Cardiac atrium fibroblast (primary cell): ENCODE measurements around the gene EXOC2. TPM values are rescaled to one million over a fixed set of nuclear protein-coding genes. Genes with fewer than 3 reads are reported as not detected.

Experiments used
- total RNA-seq: library from RNA; depleted of rRNA; stranded (reverse); fragments of >200 nt; gene quantifications from 2 replicates; pipeline ENCODE4 v1.2.3, GENCODE V29; 2015

EXOC2 gene, protein sequence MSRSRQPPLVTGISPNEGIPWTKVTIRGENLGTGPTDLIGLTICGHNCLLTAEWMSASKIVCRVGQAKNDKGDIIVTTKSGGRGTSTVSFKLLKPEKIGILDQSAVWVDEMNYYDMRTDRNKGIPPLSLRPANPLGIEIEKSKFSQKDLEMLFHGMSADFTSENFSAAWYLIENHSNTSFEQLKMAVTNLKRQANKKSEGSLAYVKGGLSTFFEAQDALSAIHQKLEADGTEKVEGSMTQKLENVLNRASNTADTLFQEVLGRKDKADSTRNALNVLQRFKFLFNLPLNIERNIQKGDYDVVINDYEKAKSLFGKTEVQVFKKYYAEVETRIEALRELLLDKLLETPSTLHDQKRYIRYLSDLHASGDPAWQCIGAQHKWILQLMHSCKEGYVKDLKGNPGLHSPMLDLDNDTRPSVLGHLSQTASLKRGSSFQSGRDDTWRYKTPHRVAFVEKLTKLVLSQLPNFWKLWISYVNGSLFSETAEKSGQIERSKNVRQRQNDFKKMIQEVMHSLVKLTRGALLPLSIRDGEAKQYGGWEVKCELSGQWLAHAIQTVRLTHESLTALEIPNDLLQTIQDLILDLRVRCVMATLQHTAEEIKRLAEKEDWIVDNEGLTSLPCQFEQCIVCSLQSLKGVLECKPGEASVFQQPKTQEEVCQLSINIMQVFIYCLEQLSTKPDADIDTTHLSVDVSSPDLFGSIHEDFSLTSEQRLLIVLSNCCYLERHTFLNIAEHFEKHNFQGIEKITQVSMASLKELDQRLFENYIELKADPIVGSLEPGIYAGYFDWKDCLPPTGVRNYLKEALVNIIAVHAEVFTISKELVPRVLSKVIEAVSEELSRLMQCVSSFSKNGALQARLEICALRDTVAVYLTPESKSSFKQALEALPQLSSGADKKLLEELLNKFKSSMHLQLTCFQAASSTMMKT
- 18.6 and 24.8 TPM in 2 replicates for total RNA-seq

DNA sequence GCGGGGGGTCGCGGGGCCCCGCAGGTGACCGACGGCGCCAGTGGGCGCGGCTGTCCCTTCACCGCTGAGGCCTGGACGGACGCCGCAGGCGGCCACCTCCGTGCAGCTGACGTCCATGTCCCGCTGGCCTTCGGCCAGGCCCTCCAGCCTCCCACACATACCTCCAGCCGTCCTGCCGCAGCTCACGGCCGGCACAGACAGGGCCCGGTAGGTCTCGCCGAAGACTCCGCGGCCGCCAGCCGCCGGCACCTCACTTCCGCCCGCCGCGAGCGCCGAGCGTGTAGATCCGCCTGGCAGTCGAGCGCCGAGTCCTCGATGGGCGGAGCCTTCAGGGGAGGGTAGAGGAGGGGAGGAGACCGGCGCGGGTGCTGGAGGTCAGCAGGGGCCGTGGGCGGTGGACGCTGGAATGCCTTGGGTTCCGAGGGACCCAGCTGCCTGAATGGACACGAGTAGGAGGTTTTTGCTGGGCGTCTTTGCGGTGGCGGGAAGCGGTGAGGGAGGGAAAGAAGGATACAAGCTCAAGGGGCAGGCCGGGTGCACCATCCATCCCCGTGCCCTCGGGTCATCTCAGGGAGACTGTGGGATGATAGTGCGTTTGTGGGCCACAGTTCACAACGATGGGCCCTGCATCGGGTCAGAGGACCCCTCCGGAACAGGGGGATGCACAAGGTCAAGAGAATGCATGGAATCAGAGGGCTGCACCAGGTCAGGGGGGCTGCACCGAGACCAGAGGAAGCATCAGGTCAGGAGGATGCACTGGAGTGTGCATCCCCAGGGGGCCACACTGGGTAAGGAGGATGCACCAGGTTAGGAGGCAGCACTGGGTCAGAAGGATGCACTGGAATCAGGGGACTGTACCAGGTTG is at the start of gene EXOC2:
Gene EXOC2, minus strand, starts transcription at position 282 of the 865 bp plus-strand sequence. CDS start 55,321 bp downstream, outside the sequence.

DNA sequence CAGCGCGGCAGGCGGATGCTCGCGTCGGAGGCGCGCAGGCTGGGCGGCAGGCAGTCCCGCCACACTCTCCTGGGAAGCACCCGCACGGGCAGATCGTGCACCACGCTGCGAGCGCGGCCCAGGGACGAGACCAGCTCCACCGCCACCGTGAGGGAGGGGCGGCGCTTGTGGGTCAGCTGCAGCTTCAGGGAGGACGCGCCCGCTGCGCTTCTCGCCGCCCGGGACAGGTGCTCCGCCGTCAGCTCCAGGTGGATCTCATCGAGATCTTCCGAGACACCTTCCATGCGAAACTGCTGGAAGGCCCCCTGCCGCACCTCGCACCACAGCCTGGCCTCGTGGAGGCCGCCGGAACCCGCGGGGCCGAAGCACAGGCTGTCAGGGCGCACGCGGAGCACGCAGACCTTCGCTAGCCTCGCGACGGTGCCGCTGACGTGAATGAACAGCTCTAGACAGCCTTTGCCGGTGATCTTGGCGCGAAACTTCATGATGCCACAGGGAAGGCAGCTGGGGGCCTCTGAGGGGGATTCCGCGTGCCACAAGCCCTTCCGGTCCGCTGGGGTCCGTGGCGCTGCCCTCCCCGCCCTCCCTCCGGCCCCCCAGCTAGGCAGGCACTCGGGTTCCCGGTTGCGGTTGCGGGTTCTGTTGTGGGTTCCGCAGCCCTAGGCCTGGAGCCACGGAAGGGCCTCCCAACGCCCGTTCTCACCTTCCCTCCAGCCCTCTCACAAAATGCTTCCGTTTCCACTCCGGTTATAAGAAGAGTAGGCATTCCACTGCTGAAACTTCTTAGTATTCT is 36.3 kb downstream of the EXOC2 start, which contains the start of gene HUS1B:
Gene HUS1B, minus strand, starts transcription at position 641 of the 793 bp plus-strand sequence. Its CDS starts 156 bp downstream, at position 485.

Other genes with a start within 250 kb of the EXOC2 start
- gene HUS1B, start 36.0 kb downstream of the EXOC2 start, total RNA-seq, result not detected in 2 replicates